ENCODE data around the gene DUSP23.
A peak's percentile ranks its signal among the peaks of the same experiment; 100 is the strongest.

DUSP23 gene

GRCh38 chr1:159780583-159781582 is at the start of gene DUSP23:
TSS of gene DUSP23 (plus strand) at chr1:159780962. CDS start at chr1:159781101, 139 bp downstream.
- peaks cover 24% of the 10 kb centered on the region for H3K27me3 Mint-ChIP-seq (ENCODE audit: low read depth, poor library complexity)
- no peaks in the 10 kb centered on the region for H3K36me3 Mint-ChIP-seq (ENCODE audit: low read depth)
- peak; percentile 96 for DNase-seq
- H3K4me1 Mint-ChIP-seq, result peaks cover 17% of the 10 kb centered on the region
- no peak within 1 kb of the TSS for H3K27ac Mint-ChIP-seq
- no peaks in the 10 kb centered on the region for H3K9me3 Mint-ChIP-seq
- TF ChIP-seq CTCF (IDR thresholded peaks at IDR 0.05), result peak; percentile 88
- H3K4me3 Mint-ChIP-seq, result peak within 1 kb of the TSS; percentile 81

- Mint-ChIP-seq H3K27ac (no peak overlapping the region), H3K4me1 (no peaks in the 10 kb centered on the region), H3K4me3 (no peak overlapping the region), H3K9me3 (peaks cover 22% of the 10 kb centered on the region), H3K27me3 (ENCODE audit: low read depth, poor library complexity) (peaks cover 3% of the 10 kb centered on the region), H3K36me3 (ENCODE audit: low read depth) (no peaks in the 10 kb centered on the region)
- no peak for DNase-seq
- TF ChIP-seq CTCF (IDR thresholded peaks at IDR 0.05), result no peak
Measured at GRCh38 chr1:159737238-159737916, 43.4 kb upstream of the DUSP23 start.

- Mint-ChIP-seq H3K4me3 (no peak overlapping the region), H3K27ac (no peak overlapping the region), H3K27me3 (ENCODE audit: low read depth, poor library complexity) (no peaks in the 10 kb centered on the region), H3K36me3 (ENCODE audit: low read depth) (no peaks in the 10 kb centered on the region), H3K4me1 (no peaks in the 10 kb centered on the region), H3K9me3 (peaks cover 15% of the 10 kb centered on the region)
- no peak for TF ChIP-seq CTCF (IDR thresholded peaks at IDR 0.05)
- no peak for DNase-seq
Measured at GRCh38 chr1:159743651-159744410, 36.9 kb upstream of the DUSP23 start.

- Mint-ChIP-seq H3K27me3 (ENCODE audit: low read depth, poor library complexity) (no peaks in the 10 kb centered on the region), H3K4me1 (no peaks in the 10 kb centered on the region), H3K27ac (no peak overlapping the region), H3K36me3 (ENCODE audit: low read depth) (no peaks in the 10 kb centered on the region), H3K4me3 (no peak overlapping the region), H3K9me3 (peaks cover 12% of the 10 kb centered on the region)
- DNase-seq, result no peak
- no peak for TF ChIP-seq CTCF (IDR thresholded peaks at IDR 0.05)
Measured at GRCh38 chr1:159746666-159747065, 34.1 kb upstream of the DUSP23 start.

GRCh38 chr1:159748370-159748769 is 32.4 kb upstream of the DUSP23 start:
- no peak overlapping the region for H3K27ac Mint-ChIP-seq
- H3K36me3 Mint-ChIP-seq (ENCODE audit: low read depth), result no peaks in the 10 kb centered on the region
- H3K9me3 Mint-ChIP-seq, result no peaks in the 10 kb centered on the region
- no peak for DNase-seq
- H3K4me3 Mint-ChIP-seq, result no peak overlapping the region
- H3K27me3 Mint-ChIP-seq (ENCODE audit: low read depth, poor library complexity), result no peaks in the 10 kb centered on the region
- TF ChIP-seq CTCF (IDR thresholded peaks at IDR 0.05), result no peak
- no peaks in the 10 kb centered on the region for H3K4me1 Mint-ChIP-seq

Data from nephron progenitor cell (in vitro differentiated cells).